Hepatocyte (in vitro differentiated cells): ENCODE data around the gene CSF1R. TPM values are rescaled to one million over a fixed set of nuclear protein-coding genes. Genes with fewer than 3 reads are reported as not detected.
"Not testable (repeated sequence)": the region's sequence is repeated elsewhere in the genome, so short reads cannot be mapped to it uniquely, and the experiment has no call there.

Experiments
- DNase-seq: peaks from one replicate; pipeline ENCODE4 v3.0.0-alpha.2; 2016; ENCODE audit warnings: low spot score
- H2AFZ ChIP-seq: fragments of 200-600 bp; sonication (generic); 2 replicates; pipeline ENCODE4 v1.6.0; 2016; ENCODE audit warnings: antibody characterized with exemption, mild to moderate bottlenecking
- H3K27ac ChIP-seq: fragments of 200-600 bp; sonication (generic); 2 replicates; pipeline ENCODE4 v1.5.1; 2016; ENCODE audit warnings: mild to moderate bottlenecking
- H3K27me3 ChIP-seq: fragments of 200-600 bp; sonication (generic); 2 replicates; pipeline ENCODE4 v1.6.1; 2016
- H3K36me3 ChIP-seq: fragments of 200-600 bp; sonication (generic); replicated peaks from 2 replicates; pipeline ENCODE4 v1.5.1; 2016; ENCODE audit warnings: low read depth; ENCODE audit not compliant: insufficient read depth
- H3K4me1 ChIP-seq: fragments of 200-600 bp; sonication (generic); 2 replicates; pipeline ENCODE4 v1.5.1; 2016; ENCODE audit warnings: mild to moderate bottlenecking, moderate library complexity; ENCODE audit not compliant: insufficient read depth
- H3K4me2 ChIP-seq: fragments of 200-600 bp; sonication (generic); 2 replicates; pipeline ENCODE4 v1.6.0; 2016
- H3K4me3 ChIP-seq: fragments of 200-600 bp; sonication (generic); 2 replicates; pipeline ENCODE4 v1.5.1; 2016; ENCODE audit warnings: mild to moderate bottlenecking
- H3K79me2 ChIP-seq: fragments of 200-600 bp; sonication (generic); 2 replicates; pipeline ENCODE4 v1.6.0; 2017; ENCODE audit warnings: mild to moderate bottlenecking
- H3K9me2 ChIP-seq: fragments of 200-600 bp; sonication (generic); replicated peaks from 2 replicates; pipeline ENCODE4 v1.6.0; 2017; ENCODE audit warnings: mild to moderate bottlenecking; ENCODE audit not compliant: insufficient read depth
- H3K9me3 ChIP-seq: fragments of 200-600 bp; sonication (generic); 2 replicates; pipeline ENCODE4 v1.5.1; 2016; ENCODE audit warnings: low read depth, mild to moderate bottlenecking
- H4K20me1 ChIP-seq: fragments of 200-600 bp; sonication (generic); 2 replicates; pipeline ENCODE4 v1.6.0; 2016; ENCODE audit warnings: mild to moderate bottlenecking; ENCODE audit not compliant: insufficient read depth, poor library complexity, severe bottlenecking
- CTCF ChIP-seq: fragments of 200-600 bp; sonication (generic); IDR thresholded peaks from 2 replicates; pipeline ENCODE4 v1.5.1; 2016; ENCODE audit warnings: antibody characterized with exemption, mild to moderate bottlenecking; ENCODE audit not compliant: poor library complexity
- EZH2 ChIP-seq: fragments of 200-600 bp; sonication (generic); IDR thresholded peaks from 2 replicates; pipeline ENCODE4 v1.6.1; 2016; ENCODE audit warnings: antibody characterized with exemption, mild to moderate bottlenecking, borderline replicate concordance
- EZH2phosphoT487 ChIP-seq: fragments of 200-600 bp; sonication (generic); IDR thresholded peaks from one replicate; pipeline ENCODE4 v1.6.1; 2018; ENCODE audit warnings: antibody characterized with exemption, mild to moderate bottlenecking, low read depth, moderate library complexity; ENCODE audit not compliant: unreplicated experiment, severe bottlenecking
- WGBS: methylation state at CpG from one replicate; pipeline ENCODE4 v1.1.6; 2016; ENCODE audit warnings: low lambda C conversion rate; ENCODE audit errors: missing lambda C conversion rate; 5-methylcytosine and 5-hydroxymethylcytosine counted together
- polyA plus RNA-seq: library from polyadenylated mRNA; unstranded; fragments of >200 nt; fragmentation: Nextera tagmentation; extraction: Ambion mirVana; gene quantifications from 2 replicates; pipeline ENCODE4 v1.2.1, GENCODE V29; 2016
- total RNA-seq: library from RNA; depleted of rRNA; stranded (reverse); fragments of >200 nt; gene quantifications from 2 replicates; pipeline ENCODE4 v1.2.3, GENCODE V29; 2014

The CSF1R gene
- total and polyA plus RNA-seq, 2 experiments from 2014 or later = 3.6 to 4.7 TPM

DNA sequence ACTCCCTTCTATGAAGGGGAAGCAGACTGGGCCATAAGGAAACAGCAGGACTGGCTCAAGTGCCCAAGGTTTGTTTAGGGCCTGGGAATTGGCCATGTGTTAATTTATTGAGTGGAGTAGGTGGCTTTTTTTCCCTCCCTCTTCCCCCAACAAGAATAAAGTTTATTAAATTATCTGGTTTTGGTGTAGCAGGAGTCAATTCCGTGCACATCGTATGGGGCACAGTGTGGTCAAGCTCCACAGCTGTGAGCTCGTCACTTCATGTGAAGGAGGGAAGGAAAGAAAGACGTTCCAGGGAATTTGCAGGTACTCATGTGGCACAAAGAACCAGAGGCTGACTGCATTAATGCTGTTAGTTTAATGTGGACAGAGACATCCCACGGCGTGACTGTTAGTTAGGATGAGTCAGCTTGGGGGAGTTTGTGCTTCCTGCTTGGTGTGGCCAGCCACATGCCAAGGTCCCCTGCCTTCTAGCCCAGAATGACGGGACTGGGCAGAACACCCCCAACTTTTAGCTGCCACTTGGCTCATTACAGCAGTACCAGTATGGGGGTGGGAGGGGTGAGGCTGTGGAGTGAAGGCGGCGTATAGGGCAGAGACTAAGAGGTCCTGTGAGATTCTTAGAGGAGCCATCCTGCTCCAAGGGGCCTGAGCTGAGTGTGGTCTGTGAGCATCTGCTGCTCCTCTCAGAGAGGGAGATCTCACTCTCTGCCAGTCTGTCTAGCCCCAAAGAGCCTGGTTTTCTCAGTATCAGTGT lies 33.2 kb downstream of the CSF1R start:
- H3K4me3 ChIP-seq = no peak overlapping the region
- DNase-seq = no peak
- H3K9me3 ChIP-seq = no peaks in the 10 kb centered on the region
- H3K4me1 ChIP-seq = no peaks in the 10 kb centered on the region
- no peak overlapping the region for H2AFZ ChIP-seq
- WGBS = 91% methylated on average over 9 of the region's 9 CpGs
- no peak overlapping the region for H3K27ac ChIP-seq
- TF ChIP-seq EZH2phosphoT487 = no peak
- no peak for TF ChIP-seq CTCF
- no peak for TF ChIP-seq EZH2
- H3K4me2 ChIP-seq = no peak overlapping the region
- no peaks in the 10 kb centered on the region for H3K79me2 ChIP-seq
- no peaks in the 10 kb centered on the region for H4K20me1 ChIP-seq
- no peaks in the 10 kb centered on the region for H3K36me3 ChIP-seq
- no peaks in the 10 kb centered on the region for H3K27me3 ChIP-seq
- H3K9me2 ChIP-seq = no peaks in the 10 kb centered on the region

DNA sequence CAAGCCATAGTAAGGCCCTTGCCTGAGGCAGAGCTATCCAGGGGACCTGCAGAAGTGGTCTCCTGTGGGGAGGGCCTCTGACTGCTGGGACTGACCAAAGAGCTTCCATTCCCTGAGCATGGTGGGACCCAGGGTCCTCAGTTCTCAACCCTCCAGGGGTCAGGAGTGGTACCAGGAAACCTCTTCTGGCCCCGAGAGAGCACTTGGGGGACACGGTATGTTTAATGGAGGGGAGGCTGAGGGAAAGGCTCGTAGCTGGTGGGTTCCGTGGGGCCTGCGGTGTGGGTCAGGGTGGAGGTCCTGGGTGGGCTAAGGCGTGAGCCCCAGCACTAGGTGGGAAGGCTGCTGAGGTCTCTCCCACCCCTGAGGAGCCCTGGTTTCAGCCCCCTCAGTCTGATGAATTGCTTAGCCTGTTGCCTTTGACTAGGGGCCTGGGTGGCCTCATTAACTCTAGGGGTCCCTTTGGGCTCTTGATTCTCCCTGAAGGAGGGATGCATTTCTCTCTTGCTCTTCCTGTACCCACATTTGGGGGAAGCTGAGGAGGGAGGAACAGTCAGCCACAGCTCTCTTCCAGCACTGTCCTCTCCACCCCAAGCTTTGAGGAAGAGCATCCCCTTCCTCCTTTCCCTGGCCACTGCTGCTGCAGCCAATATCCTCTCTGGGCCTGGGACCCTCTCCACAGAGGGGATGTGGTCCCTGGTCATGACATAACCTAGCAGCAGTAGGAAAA lies 34.0 kb downstream of the CSF1R start:
- Histone ChIP-seq H3K79me2 (no peaks in the 10 kb centered on the region), H3K9me3 (no peaks in the 10 kb centered on the region), H3K27me3 (no peaks in the 10 kb centered on the region), H3K4me3 (no peak overlapping the region), H3K27ac (no peak overlapping the region), H3K9me2 (no peaks in the 10 kb centered on the region), H2AFZ (no peak overlapping the region), H3K4me2 (no peak overlapping the region), H3K36me3 (no peaks in the 10 kb centered on the region), H3K4me1 (no peaks in the 10 kb centered on the region), H4K20me1 (no peaks in the 10 kb centered on the region)
- DNase-seq = no peak
- 90% methylated on average over 6 of the region's 6 CpGs for WGBS
- TF ChIP-seq CTCF (no peak), EZH2 (no peak), EZH2phosphoT487 (no peak)

GRCh38 chr5:150051657-150052195 lies 34.6 kb downstream of the CSF1R start:
- H3K36me3 ChIP-seq = no peaks in the 10 kb centered on the region
- no peak overlapping the region for H3K4me3 ChIP-seq
- DNase-seq = no peak
- TF ChIP-seq EZH2 (no peak), EZH2phosphoT487 (no peak), CTCF (no peak)
- 92% methylated on average over 18 of the region's 18 CpGs for WGBS
- no peaks in the 10 kb centered on the region for H4K20me1 ChIP-seq
- H3K27ac ChIP-seq = no peak overlapping the region
- H3K79me2 ChIP-seq = no peaks in the 10 kb centered on the region
- no peaks in the 10 kb centered on the region for H3K4me1 ChIP-seq
- no peak overlapping the region for H2AFZ ChIP-seq
- no peaks in the 10 kb centered on the region for H3K9me3 ChIP-seq
- no peak overlapping the region for H3K4me2 ChIP-seq
- H3K27me3 ChIP-seq = no peaks in the 10 kb centered on the region
- H3K9me2 ChIP-seq = no peaks in the 10 kb centered on the region

- H3K9me3 ChIP-seq, H3K79me2 ChIP-seq, H3K4me1 ChIP-seq, H3K4me3 ChIP-seq, H3K27ac ChIP-seq, H3K36me3 ChIP-seq, H3K4me2 ChIP-seq, H2AFZ ChIP-seq, H3K27me3 ChIP-seq, DNase-seq, H4K20me1 ChIP-seq, H3K9me2 ChIP-seq: not testable (repeated sequence)
- 96% methylated on average over 14 of the region's 14 CpGs for WGBS
Observed at GRCh38 chr5:150050172-150050811, 36.1 kb downstream of the CSF1R start.
